Neural crest cell (in vitro differentiated cells): ENCODE measurements around the gene COPS4. TPM values are rescaled to one million over a fixed set of nuclear protein-coding genes. Genes with fewer than 3 reads are reported as not detected.
A peak's percentile ranks its signal among the peaks of the same experiment; 100 is the strongest.
"Not testable (repeated sequence)": the region's sequence is repeated elsewhere in the genome, so short reads cannot be mapped to it uniquely, and the experiment has no call there.

Source experiments
- DNase-seq: peaks from one replicate; pipeline ENCODE4 v3.0.0; 2021; ENCODE audit warnings: low read depth, mixed read lengths, low spot score
- H3K27ac Mint-ChIP-seq: one replicate; pipeline ENCODE4 v1.8.0; 2021; ENCODE audit warnings: mild to moderate bottlenecking, mixed read lengths; ENCODE audit not compliant: unreplicated experiment
- H3K27me3 Mint-ChIP-seq: 2 replicates; pipeline ENCODE4 v1.8.0; 2021; ENCODE audit warnings: low read depth, mild to moderate bottlenecking, mixed read lengths
- H3K36me3 Mint-ChIP-seq: 2 replicates; pipeline ENCODE4 v1.8.0; 2021; ENCODE audit warnings: low read depth, mild to moderate bottlenecking, mixed read lengths
- H3K4me1 Mint-ChIP-seq: 2 replicates; pipeline ENCODE4 v1.8.0; 2021; ENCODE audit warnings: mixed read lengths
- H3K4me3 Mint-ChIP-seq: one replicate; pipeline ENCODE4 v1.8.0; 2021; ENCODE audit warnings: mild to moderate bottlenecking, mixed read lengths
- H3K9me3 Mint-ChIP-seq: 2 replicates; pipeline ENCODE4 v1.8.0; 2021; ENCODE audit warnings: mixed read lengths
- total RNA-seq: library from RNA; stranded (reverse); gene quantifications from 2 replicates; pipeline ENCODE4 v1.2.1, GENCODE V29; 2021
- TF ChIP-seq, protein P1 (sequence below): fragments of 200-600 bp; sonication (generic); conservative IDR thresholded peaks from 2 replicates; pipeline ENCODE4 v1.5.0; 2021; ENCODE audit warnings: antibody characterized with exemption, mild to moderate bottlenecking

COPS4 gene
- total RNA-seq, 1 donor from 2014 or later, result 44.5 TPM

DNA sequence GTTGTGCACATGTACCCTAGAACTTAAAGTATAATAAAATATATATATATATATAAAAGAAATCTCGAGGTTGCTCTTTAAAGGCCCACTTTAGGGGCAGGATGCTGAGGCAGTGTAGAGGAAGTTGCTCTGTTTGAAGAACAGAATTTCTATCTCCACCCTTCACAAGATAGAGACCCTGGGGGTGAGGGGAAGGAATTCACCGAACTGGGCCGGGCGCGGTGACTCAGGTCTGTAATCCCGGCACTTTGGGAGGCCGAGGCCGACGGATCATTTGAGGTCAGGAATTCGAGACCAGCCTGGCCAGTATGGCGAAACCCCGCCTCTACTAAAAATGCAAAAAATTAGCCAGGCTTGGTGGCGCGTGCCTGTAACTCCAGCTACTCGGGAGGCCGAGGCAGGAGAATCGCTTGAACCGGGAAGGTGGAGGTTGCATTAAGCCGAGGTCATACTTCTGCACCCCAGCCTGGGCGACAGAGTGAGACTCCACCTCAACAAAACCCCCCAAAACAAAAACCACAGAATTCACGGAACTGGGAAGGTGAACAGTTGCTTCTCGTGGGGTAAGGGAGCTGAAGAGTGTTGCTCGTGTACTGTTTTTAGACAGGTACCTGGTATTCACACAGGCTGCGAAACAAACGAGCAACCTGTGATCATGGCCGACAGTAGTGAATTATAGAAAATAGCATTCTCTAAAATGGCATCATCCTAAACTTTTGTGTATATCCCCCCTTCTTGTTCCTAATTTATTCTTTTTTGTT, 73.3 kb downstream of the COPS4 start:
- Mint-ChIP-seq H3K9me3 (no peaks in the 10 kb centered on the region), H3K36me3 (no peaks in the 10 kb centered on the region), H3K27ac (no peak overlapping the region), H3K27me3 (peaks cover 26% of the 10 kb centered on the region), H3K4me1 (peaks cover 8% of the 10 kb centered on the region), H3K4me3 (peak overlapping the region; percentile 49)
- TF ChIP-seq, protein P1, sequence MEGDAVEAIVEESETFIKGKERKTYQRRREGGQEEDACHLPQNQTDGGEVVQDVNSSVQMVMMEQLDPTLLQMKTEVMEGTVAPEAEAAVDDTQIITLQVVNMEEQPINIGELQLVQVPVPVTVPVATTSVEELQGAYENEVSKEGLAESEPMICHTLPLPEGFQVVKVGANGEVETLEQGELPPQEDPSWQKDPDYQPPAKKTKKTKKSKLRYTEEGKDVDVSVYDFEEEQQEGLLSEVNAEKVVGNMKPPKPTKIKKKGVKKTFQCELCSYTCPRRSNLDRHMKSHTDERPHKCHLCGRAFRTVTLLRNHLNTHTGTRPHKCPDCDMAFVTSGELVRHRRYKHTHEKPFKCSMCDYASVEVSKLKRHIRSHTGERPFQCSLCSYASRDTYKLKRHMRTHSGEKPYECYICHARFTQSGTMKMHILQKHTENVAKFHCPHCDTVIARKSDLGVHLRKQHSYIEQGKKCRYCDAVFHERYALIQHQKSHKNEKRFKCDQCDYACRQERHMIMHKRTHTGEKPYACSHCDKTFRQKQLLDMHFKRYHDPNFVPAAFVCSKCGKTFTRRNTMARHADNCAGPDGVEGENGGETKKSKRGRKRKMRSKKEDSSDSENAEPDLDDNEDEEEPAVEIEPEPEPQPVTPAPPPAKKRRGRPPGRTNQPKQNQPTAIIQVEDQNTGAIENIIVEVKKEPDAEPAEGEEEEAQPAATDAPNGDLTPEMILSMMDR, result no peak
- no peak for DNase-seq

DNA sequence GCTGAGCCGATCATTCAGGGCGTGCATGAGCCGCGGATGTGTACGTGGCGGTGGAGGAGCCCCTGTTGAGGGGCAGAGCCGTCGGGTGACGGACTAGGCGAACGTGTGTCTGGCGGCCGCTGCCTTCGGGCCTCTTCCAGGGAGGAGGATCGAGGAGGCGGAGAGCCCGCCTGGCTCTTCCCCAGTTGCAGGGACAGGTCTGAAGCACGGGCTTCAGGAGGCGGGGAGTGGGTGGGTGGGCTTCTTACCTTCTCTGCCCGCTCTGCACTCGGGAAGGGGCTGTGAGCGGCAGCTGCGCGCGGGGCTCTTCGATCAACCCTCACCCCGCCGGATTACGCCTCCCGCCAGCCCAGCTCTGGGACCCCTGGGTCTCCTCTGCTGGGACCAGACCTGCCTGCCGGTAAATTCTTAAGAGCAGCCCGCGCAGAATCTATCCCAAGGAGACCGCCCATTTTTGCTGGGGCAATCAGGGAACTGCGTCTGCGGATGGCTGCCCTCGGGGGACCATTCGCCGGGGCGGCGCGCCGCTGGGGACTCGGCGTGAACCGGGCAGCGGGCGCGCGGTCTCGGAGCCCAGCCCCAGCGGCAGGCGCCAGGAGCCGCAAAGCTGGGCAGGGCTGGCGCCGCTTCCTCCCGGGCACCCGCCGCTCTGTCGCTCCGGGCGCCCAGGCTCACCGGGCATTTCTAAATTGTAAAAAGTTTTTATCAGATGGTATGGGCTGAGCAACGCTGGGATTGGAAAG, 74.7 kb downstream of the COPS4 start:
- TF ChIP-seq, protein P1, result no peak
- no peaks in the 10 kb centered on the region for H3K9me3 Mint-ChIP-seq

GRCh38 chr4:83110223-83110945, 75.4 kb downstream of the COPS4 start:
- peak; percentile 75 for DNase-seq

More for the DNA sequence above, 74.7 kb downstream of the COPS4 start:
- Mint-ChIP-seq H3K4me1 (peaks cover 9% of the 10 kb centered on the region), H3K27ac (no peak overlapping the region), H3K4me3 (peak overlapping the region; percentile 93), H3K27me3 (peaks cover 26% of the 10 kb centered on the region), H3K36me3 (no peaks in the 10 kb centered on the region)
- DNase-seq, result peak; percentile 40

DNA sequence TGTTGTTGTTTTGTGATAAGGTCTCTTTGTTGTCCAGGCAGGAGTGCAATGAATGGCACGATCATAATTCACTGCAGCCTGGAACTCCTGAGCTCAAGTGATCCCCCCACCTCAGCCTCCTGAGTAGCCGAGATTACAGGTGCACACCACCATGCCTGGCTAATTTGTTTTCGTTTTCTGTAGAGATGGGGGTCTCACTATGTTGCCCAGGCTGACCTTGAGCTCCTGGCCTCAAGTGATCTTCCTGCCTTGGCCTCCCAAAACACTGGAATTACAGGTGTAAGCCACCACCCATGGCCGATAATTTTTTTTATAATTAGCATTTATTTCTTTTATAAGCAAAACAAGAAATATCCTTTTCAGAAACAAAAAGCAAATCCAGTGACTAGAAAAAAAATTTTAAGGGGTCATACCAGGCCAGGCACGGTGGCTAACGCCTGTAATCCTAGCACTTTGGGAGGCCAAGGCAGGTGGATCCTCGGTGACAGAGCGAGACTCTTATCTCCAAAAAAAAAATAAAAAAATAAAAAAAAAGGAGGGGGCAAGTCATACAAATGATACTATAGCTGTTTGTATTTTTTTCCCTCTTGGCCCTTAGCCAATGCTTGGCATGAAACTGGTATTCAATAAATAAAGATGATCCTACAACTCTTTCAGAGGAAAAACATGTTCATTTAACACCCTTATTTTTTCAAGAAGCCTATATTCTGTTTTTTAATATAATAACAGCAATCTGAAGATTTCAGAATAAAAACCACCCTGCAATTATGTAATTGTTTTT, 76.2 kb downstream of the COPS4 start:
- Mint-ChIP-seq H3K36me3 (no peaks in the 10 kb centered on the region), H3K9me3 (no peaks in the 10 kb centered on the region), H3K4me3 (peak overlapping the region; percentile 93), H3K4me1 (peaks cover 20% of the 10 kb centered on the region), H3K27me3 (peaks cover 26% of the 10 kb centered on the region), H3K27ac (no peak overlapping the region)
- no peak for DNase-seq
- TF ChIP-seq, protein P1, result no peak

More at GRCh38 chr4:83110223-83110945, 75.4 kb downstream of the COPS4 start:
- peaks cover 14% of the 10 kb centered on the region for H3K4me1 Mint-ChIP-seq
- peak overlapping the region; percentile 93 for H3K4me3 Mint-ChIP-seq
- no peaks in the 10 kb centered on the region for H3K9me3 Mint-ChIP-seq
- TF ChIP-seq, protein P1, result peak; percentile 71
- H3K27me3 Mint-ChIP-seq, result peaks cover 26% of the 10 kb centered on the region
- H3K36me3 Mint-ChIP-seq, result no peaks in the 10 kb centered on the region
- peak overlapping the region; percentile 87 for H3K27ac Mint-ChIP-seq

DNA sequence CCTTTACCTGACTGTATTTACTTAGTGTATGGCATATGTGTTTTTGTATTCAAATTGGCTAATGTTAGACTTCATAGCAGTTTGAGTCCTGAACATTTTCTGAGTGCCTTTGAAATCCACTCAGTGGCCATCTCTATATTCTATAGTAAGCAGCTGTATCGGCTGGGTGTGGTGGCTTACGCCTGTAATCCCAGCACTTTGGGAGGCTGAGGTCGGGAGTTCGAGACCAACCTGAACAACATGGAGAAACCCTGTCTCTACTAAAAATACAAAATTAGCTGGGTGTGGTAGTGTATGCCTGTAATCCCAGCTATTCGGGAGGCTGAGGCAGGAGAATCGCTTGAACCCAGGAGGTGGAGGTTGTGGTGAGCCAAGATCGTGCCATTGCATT, 76.8 kb downstream of the COPS4 start:
- not testable (repeated sequence) for DNase-seq

More for the DNA sequence above, 76.8 kb downstream of the COPS4 start:
- peaks cover 21% of the 10 kb centered on the region for H3K4me1 Mint-ChIP-seq
- H3K27me3 Mint-ChIP-seq, result peaks cover 26% of the 10 kb centered on the region
- not testable (repeated sequence) for H3K9me3 Mint-ChIP-seq, H3K27ac Mint-ChIP-seq, H3K36me3 Mint-ChIP-seq
- peak overlapping the region; percentile 62 for H3K4me3 Mint-ChIP-seq
